Measurements from ENCODE around the gene TRPC1. TPM values are rescaled to one million over a fixed set of nuclear protein-coding genes. Genes with fewer than 3 reads are reported as not detected.

The TRPC1 gene
- total RNA-seq, 1 experiment from 2014 or later, result 18.6 TPM

GRCh38 chr3:142716102-142716501, 7.7 kb upstream of the TRPC1 start:
- Mint-ChIP-seq H3K27me3 (ENCODE audit: low read depth) (no peaks in the 10 kb centered on the region), H3K9me3 (no peaks in the 10 kb centered on the region; a peak in 1 of 5 replicates), H3K36me3 (ENCODE audit: insufficient read depth in 1 of 3, low read depth in 3 of 3) (peaks cover 0 to 3% (median 0%) of the 10 kb centered on the region in 3 experiments; a peak in 1 of 7 replicates), H3K4me3 (no peak overlapping the region), H3K27ac (no peak overlapping the region), H3K4me1 (peaks cover 2 to 5% of the 10 kb centered on the region in 2 experiments; a peak in 1 of 4 replicates)
- H3K4me1 ChIP-seq (ENCODE audit: insufficient read depth, low read length), result no peaks in the 10 kb centered on the region
- TF ChIP-seq CTCF (conservative IDR thresholded peaks at IDR 0.05), result no peak
- H3K23me2 ChIP-seq (ENCODE audit: insufficient read length, low read depth, low read length, poor library complexity, severe bottlenecking), result no peaks in the 10 kb centered on the region
- H2AFZ ChIP-seq (ENCODE audit: low read length), result no peak overlapping the region
- H2BK20ac ChIP-seq (ENCODE audit: low read depth, low read length, poor library complexity, severe bottlenecking), result no peak overlapping the region
- H3K4ac ChIP-seq (ENCODE audit: low read depth, low read length), result no peak overlapping the region
- H3K27ac ChIP-seq (ENCODE audit: insufficient read length, low read depth, low read length), result no peak overlapping the region
- H4K20me1 ChIP-seq (ENCODE audit: control insufficient read depth, insufficient read depth, insufficient read length), result no peaks in the 10 kb centered on the region
- H3K79me2 ChIP-seq (ENCODE audit: insufficient read depth, low read length), result no peaks in the 10 kb centered on the region
- H3K23ac ChIP-seq (ENCODE audit: insufficient read length, low read depth, low read length), result no peak overlapping the region
- no peak overlapping the region for H4K8ac ChIP-seq (replicated peaks; ENCODE audit: insufficient read length, low read depth, low read length)
- no peak overlapping the region for H3K9ac ChIP-seq (ENCODE audit: extremely low read depth, insufficient read length, low read length)
- no peaks in the 10 kb centered on the region for H3K9me3 ChIP-seq (ENCODE audit: control insufficient read depth, low read depth, low read length)
- no peak overlapping the region for H3K18ac ChIP-seq (ENCODE audit: insufficient read length, low read depth, low read length)
- H2BK120ac ChIP-seq (ENCODE audit: low read depth, low read length, poor library complexity, severe bottlenecking), result no peak overlapping the region
- no peaks in the 10 kb centered on the region for H3K27me3 ChIP-seq (ENCODE audit: insufficient read depth, low read length)
- H3K79me1 ChIP-seq (ENCODE audit: insufficient read depth, low read depth, low read length, poor library complexity, severe bottlenecking), result no peaks in the 10 kb centered on the region
- no peak overlapping the region for H3K14ac ChIP-seq (ENCODE audit: insufficient read depth, low read length)
- no peak overlapping the region for H2BK12ac ChIP-seq (ENCODE audit: insufficient read length, low read depth, low read length)
- no peak overlapping the region for H3K56ac ChIP-seq (ENCODE audit: insufficient read length, low read depth, low read length)
- H2BK15ac ChIP-seq (ENCODE audit: low read depth, low read length), result no peak overlapping the region
- no CpG with 5 or more reads among the region's 4 CpGs for WGBS (ENCODE audit: extremely low coverage, insufficient read length, low lambda C conversion rate)
- H3T11ph ChIP-seq (ENCODE audit: low read length), result no peak overlapping the region
- H3K4me2 ChIP-seq (ENCODE audit: insufficient read depth, insufficient read length, low read length), result no peak overlapping the region
- no peak overlapping the region for H2AK5ac ChIP-seq (ENCODE audit: insufficient read length, low read length)
- DNase-seq, result no peak
- H2BK5ac ChIP-seq (ENCODE audit: insufficient read length, low read length), result no peak overlapping the region
- no peak overlapping the region for H4K5ac ChIP-seq (ENCODE audit: insufficient read length, low read depth, low read length)
- H4K91ac ChIP-seq (ENCODE audit: insufficient read length, low read depth, low read length), result no peak overlapping the region
